HG03066 (cell line): ENCODE measurements around the gene GNRHR.
"Not testable (repeated sequence)": the region's sequence is repeated elsewhere in the genome, so short reads cannot be mapped to it uniquely, and the experiment has no call there.

Experiments used
- ATAC-seq: cut with Tn5 transposase; IDR thresholded peaks from one replicate; pipeline ENCODE4 v1.9.1; 2021; ENCODE audit warnings: low read depth; ENCODE audit not compliant: unreplicated experiment

GNRHR gene

GRCh38 chr4:67730511-67730910, 23.7 kb downstream of the GNRHR start:
- ATAC-seq, result not testable (repeated sequence)

GRCh38 chr4:67727124-67727850, 26.9 kb downstream of the GNRHR start:
- ATAC-seq, result no peak

- no peak for ATAC-seq
Measured at GRCh38 chr4:67725981-67726380, 28.2 kb downstream of the GNRHR start.

- no peak for ATAC-seq
Measured at GRCh38 chr4:67725132-67725531, 29.1 kb downstream of the GNRHR start.

- no peak for ATAC-seq
Measured at GRCh38 chr4:67723949-67724348, 30.2 kb downstream of the GNRHR start.

- no peak for ATAC-seq
Measured at GRCh38 chr4:67723341-67723740, 30.8 kb downstream of the GNRHR start.

GRCh38 chr4:67721770-67722597, 32.2 kb downstream of the GNRHR start:
- no peak for ATAC-seq

GRCh38 chr4:67721315-67721769, 32.8 kb downstream of the GNRHR start:
- no peak for ATAC-seq

- no peak for ATAC-seq
Measured at GRCh38 chr4:67719953-67720617, 34.1 kb downstream of the GNRHR start.

- ATAC-seq, result no peak
Measured at GRCh38 chr4:67718848-67719247, 35.3 kb downstream of the GNRHR start.

GRCh38 chr4:67717586-67717985, 36.6 kb downstream of the GNRHR start:
- no peak for ATAC-seq

- no peak for ATAC-seq
Measured at GRCh38 chr4:67714955-67715354, 39.2 kb downstream of the GNRHR start.

- no peak for ATAC-seq
Measured at GRCh38 chr4:67714248-67714583, 40.0 kb downstream of the GNRHR start.

- no peak for ATAC-seq
Measured at GRCh38 chr4:67713529-67714247, 40.5 kb downstream of the GNRHR start.

GRCh38 chr4:67712650-67713528, 41.3 kb downstream of the GNRHR start:
- ATAC-seq, result no peak

- no peak for ATAC-seq
Measured at GRCh38 chr4:67712000-67712625, 42.1 kb downstream of the GNRHR start.

- not testable (repeated sequence) for ATAC-seq
Measured at GRCh38 chr4:67706682-67707081, 47.5 kb downstream of the GNRHR start.

GRCh38 chr4:67704843-67705242, 49.3 kb downstream of the GNRHR start:
- no peak for ATAC-seq

GRCh38 chr4:67702166-67702565, 52.0 kb downstream of the GNRHR start:
- ATAC-seq, result no peak
